HepG2 (cell line): Measurements from ENCODE around the gene OR13A1. TPM values are rescaled to one million over a fixed set of nuclear protein-coding genes. Genes with fewer than 3 reads are reported as not detected.

ENCODE experiments used
- ATAC-seq: fragments of 200-7000 bp; cut with Tn5 transposase; 3 replicates; pipeline ENCODE4 v1.9.1; 2020; ENCODE audit warnings: mild to moderate bottlenecking, moderate library complexity
- BruUV-seq: library from RNA; stranded (reverse); fragments of 400-500 nt; replicated peaks from 2 replicates; lab custom pipeline; 2021; lab: Mats Ljungman, UMichigan
- CTCF ChIA-PET: fragments of 300-600 bp; formaldehyde crosslinking; extraction: SDS; loops from one replicate; lab custom pipeline; 2021; ENCODE audit warnings: low total read pairs, inconsistent platforms, low intra/inter-chr PET ratio; lab: Yijun Ruan, JAX
- POLR2A ChIA-PET: fragments of 350-600 bp; sonication (Branson Sonifier 250); formaldehyde crosslinking; loops from one replicate; lab custom pipeline; 2020; ENCODE audit warnings: antibody characterized with exemption, inconsistent platforms; lab: Yijun Ruan, JAX
- DNase-seq: peaks from one replicate; pipeline ENCODE4 v3.0.0-alpha.2; 2015; ENCODE audit warnings: low spot score
- FAIRE-seq: peaks from 3 replicates; lab custom pipeline; 2011; peaks lifted over from hg19 to GRCh38; lab: Jason Lieb, UNC
- H2AFZ ChIP-seq: one replicate; pipeline ENCODE4 v1.6.1; 2011; ENCODE audit warnings: low read length, inconsistent platforms
- H3K27ac ChIP-seq: fragments of 300-600 bp; 3 replicates; pipeline ENCODE4 v1.8.0; 2011; ENCODE audit warnings: mixed run types, mild to moderate bottlenecking, mixed read lengths, low read length, inconsistent platforms; ENCODE audit not compliant: insufficient read depth; ENCODE audit errors: extremely low read length
- H3K27me3 ChIP-seq, 2 experiments: fragments of 200-600 bp in 1 of 2; 2 replicates in 1 of 2; 3 replicates in 1 of 2; pipeline versions ENCODE4 v1.6.0 to v1.8.0; 2011; ENCODE audit warnings: low read length in 2 of 2, mild to moderate bottlenecking in 2 of 2, moderate library complexity in 2 of 2, inconsistent platforms in 1 of 2; ENCODE audit not compliant: insufficient read depth in 2 of 2, control insufficient read depth in 1 of 2
- H3K36me3 ChIP-seq, 2 experiments: fragments of 200-600 bp in 1 of 2; replicated peaks in 1 of 2; 2 replicates in 1 of 2; 3 replicates in 1 of 2; pipeline versions ENCODE4 v1.5.1 to v1.8.0; 2011; ENCODE audit warnings: low read length in 2 of 2, inconsistent platforms in 1 of 2; ENCODE audit not compliant: insufficient read depth in 2 of 2, control insufficient read depth in 1 of 2
- H3K4me1 ChIP-seq: 2 replicates; pipeline ENCODE4 v1.5.1; 2012; ENCODE audit warnings: low read length, inconsistent platforms; ENCODE audit not compliant: insufficient read depth
- H3K4me2 ChIP-seq: 2 replicates; pipeline ENCODE4 v1.6.0; 2011; ENCODE audit warnings: low read depth, low read length, inconsistent platforms
- H3K4me3 ChIP-seq, 3 experiments: fragments of 200-600 bp in 1 of 3; sonication (generic), shearing (Covaris generic) in 1 of 3; replicated peaks in 1 of 3; 2 replicates each; pipeline ENCODE4 v1.5.1; 2011 to 2016; ENCODE audit warnings: low read length in 3 of 3, inconsistent platforms in 2 of 3, low read depth in 2 of 3, mild to moderate bottlenecking in 2 of 3, control low read depth in 1 of 3, mixed read lengths in 1 of 3; ENCODE audit not compliant: insufficient read depth in 1 of 3
- H3K79me2 ChIP-seq: one replicate; pipeline ENCODE4 v1.6.1; 2011; ENCODE audit warnings: low read length, inconsistent platforms; ENCODE audit not compliant: insufficient read depth
- H3K9ac ChIP-seq: 2 replicates; pipeline ENCODE4 v1.6.0; 2011; ENCODE audit warnings: mild to moderate bottlenecking, low read depth, low read length, inconsistent platforms; ENCODE audit not compliant: insufficient read depth
- H3K9me3 ChIP-seq: 2 replicates; pipeline ENCODE4 v1.5.1; 2012; ENCODE audit warnings: mild to moderate bottlenecking, low read length
- H4K20me1 ChIP-seq: 2 replicates; pipeline ENCODE4 v1.6.0; 2011; ENCODE audit warnings: inconsistent platforms, mild to moderate bottlenecking, low read length, moderate library complexity; ENCODE audit not compliant: insufficient read depth
- ATF7-NPFF ChIP-seq: sonication (generic); formaldehyde crosslinking; IDR thresholded peaks from 2 replicates; pipeline ENCODE4 v1.8.1; 2023; ENCODE audit warnings: mild to moderate bottlenecking, low read depth, missing genetic modification reagents, moderate library complexity
- E2F2 ChIP-seq: sonication (generic); formaldehyde crosslinking; IDR thresholded peaks from 2 replicates; pipeline ENCODE4 v1.4.0; 2020; ENCODE audit warnings: missing genetic modification reagents, borderline replicate concordance
- HIVEP1 ChIP-seq: sonication (generic); formaldehyde crosslinking; IDR thresholded peaks from 2 replicates; pipeline ENCODE4 v1.4.0; 2020; ENCODE audit warnings: mild to moderate bottlenecking, missing genetic modification reagents
- MLXIP ChIP-seq: sonication (generic); formaldehyde crosslinking; IDR thresholded peaks from 2 replicates; pipeline ENCODE4 v1.9.0; 2021; ENCODE audit warnings: missing genetic modification reagents, borderline replicate concordance
- PAX8 ChIP-seq: sonication (generic); formaldehyde crosslinking; IDR thresholded peaks from 2 replicates; pipeline ENCODE4 v1.8.0; 2022; ENCODE audit warnings: mild to moderate bottlenecking, missing genetic modification reagents, borderline replicate concordance
- PAXIP1 ChIP-seq: sonication (generic); formaldehyde crosslinking; conservative IDR thresholded peaks from 2 replicates; pipeline ENCODE4 v1.4.0; 2020; ENCODE audit warnings: mild to moderate bottlenecking, missing genetic modification reagents, moderate library complexity
- REST ChIP-seq, 2 experiments: IDR thresholded peaks; 2 replicates each; pipeline ENCODE4 v1.6.1; 2011 to 2012; ENCODE audit warnings: low read length in 2 of 2, borderline replicate concordance in 1 of 2, low read depth in 1 of 2, mild to moderate bottlenecking in 1 of 2, moderate library complexity in 1 of 2
- SAFB2 ChIP-seq: sonication (generic); formaldehyde crosslinking; IDR thresholded peaks from 2 replicates; pipeline ENCODE4 v1.5.1; 2020; ENCODE audit warnings: missing genetic modification reagents, low read depth, mild to moderate bottlenecking, borderline replicate concordance
- ZNF264 ChIP-seq: sonication (generic); formaldehyde crosslinking; IDR thresholded peaks from 2 replicates; pipeline ENCODE4 v1.4.0; 2020; ENCODE audit warnings: missing genetic modification reagents
- ZNF337 ChIP-seq: sonication (generic); formaldehyde crosslinking; IDR thresholded peaks from 2 replicates; pipeline ENCODE4 v1.5.1; 2020; ENCODE audit warnings: missing genetic modification reagents, low read depth, mild to moderate bottlenecking, borderline replicate concordance
- ZNF781 ChIP-seq: sonication (generic); formaldehyde crosslinking; IDR thresholded peaks from 2 replicates; pipeline ENCODE4 v1.5.1; 2020; ENCODE audit warnings: borderline replicate concordance, mild to moderate bottlenecking, missing genetic modification reagents; ENCODE audit errors: not compliant biosample characterization
- ZNF850 ChIP-seq: sonication (generic); formaldehyde crosslinking; conservative IDR thresholded peaks from 2 replicates; pipeline ENCODE4 v1.9.0; 2021; ENCODE audit warnings: mild to moderate bottlenecking, missing genetic modification reagents
- WGBS: methylation state at CpG from one replicate; pipeline ENCODE4 v1.1.6; 2017; ENCODE audit warnings: low lambda C conversion rate; 5-methylcytosine and 5-hydroxymethylcytosine counted together
- in situ Hi-C: cut with HindIII; loops from 2 replicates; pipeline ENCODE4 v1.10.0; 2017; ENCODE audit warnings: low pct_unique_long_range_greater_than_20kb; ENCODE audit not compliant: extremely low pct_ligation_motif_present
- intact Hi-C: fragments of 100-400 bp; cut with micrococcal nuclease; formaldehyde crosslinking; loops from one replicate; pipeline ENCODE4 v1.10.0; 2022; ENCODE audit not compliant: unreplicated experiment
- polyA plus RNA-seq, 8 experiments: library from polyadenylated mRNA; depleted of rRNA in 3 of 8; stranded (reverse) in 7 of 8; unstranded in 1 of 8; fragments of >200 nt; fragmentation: Illumina TruSeq in 4 of 8; extraction: Trizol in 4 of 8; gene quantifications; 2 replicates each; pipeline versions ENCODE4 v1.2.1 to v1.2.3, GENCODE V29; 2011 to 2016; ENCODE audit warnings: low read depth in 4 of 8, missing spikeins in 1 of 8, mixed read lengths in 1 of 8; ENCODE audit not compliant: insufficient read depth in 1 of 8
- total RNA-seq, 5 experiments: library from RNA; depleted of rRNA; stranded (reverse); fragments of >200 nt; fragmentation: Illumina TruSeq; extraction: Trizol; gene quantifications; 2 replicates each; pipeline ENCODE4 v1.2.3, GENCODE V29; 2016; ENCODE audit warnings: low read depth in 1 of 5

The OR13A1 gene
- total and polyA plus RNA-seq, 2 of the 13 experiments (the other 11 are each of a cell fraction or from before 2014, with no cell fraction given) = not detected

GRCh38 chr10:45261243-45261775 is 54.1 kb downstream of the OR13A1 start:
- H3K27me3 ChIP-seq = 0 out of 5 replicates have a peak, but pooled peaks cover 0 to 6% of the 10 kb centered on the region in 2 experiments
- H4K20me1 ChIP-seq = no peaks in the 10 kb centered on the region
- ATAC-seq = no peak
- no peaks in the 10 kb centered on the region for H3K79me2 ChIP-seq
- no peaks in the 10 kb centered on the region for H3K9me3 ChIP-seq
- no peaks in the 10 kb centered on the region for H3K4me1 ChIP-seq
- DNase-seq = no peak
- H3K27ac ChIP-seq = no peak overlapping the region
- 19% methylated on average over 3 of the region's 3 CpGs for WGBS
- no peak overlapping the region for H3K9ac ChIP-seq
- intact Hi-C loops = no loop called here
- CTCF ChIA-PET = no interaction called here
- POLR2A ChIA-PET = no interaction called here
- no peaks in the 10 kb centered on the region for H3K36me3 ChIP-seq
- H3K4me3 ChIP-seq = no peak overlapping the region
- no peak for FAIRE-seq
- in situ Hi-C loops = no loop called here
- no peak overlapping the region for H2AFZ ChIP-seq
- BruUV-seq = no TSS peak
- H3K4me2 ChIP-seq = no peak overlapping the region
- TF ChIP-seq ZNF781 (CRISPR knock-in tag) (no peak), ZNF850 (no peak), REST (IDR thresholded peaks at IDR 0.05; ENCODE audit: borderline replicate concordance in 1 of 2, low read depth in 1 of 2, low read length in 2 of 2) (no peak), ZNF337 (CRISPR knock-in tag) (no peak), ZNF264 (CRISPR knock-in tag) (no peak), SAFB2 (CRISPR knock-in tag) (no peak), E2F2 (no peak), MLXIP (CRISPR knock-in tag) (no peak), PAX8 (CRISPR knock-in tag) (no peak), HIVEP1 (no peak), ATF7-NPFF (CRISPR knock-in tag) (no peak), PAXIP1 (CRISPR knock-in tag) (no peak)
